ENCODE data around the gene ARPP19.
"Not testable (repeated sequence)": the region's sequence is repeated elsewhere in the genome, so short reads cannot be mapped to it uniquely, and the experiment has no call there.

ARPP19 gene, protein sequence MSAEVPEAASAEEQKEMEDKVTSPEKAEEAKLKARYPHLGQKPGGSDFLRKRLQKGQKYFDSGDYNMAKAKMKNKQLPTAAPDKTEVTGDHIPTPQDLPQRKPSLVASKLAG

GRCh38 chr15:52568601-52569585 is at the start of gene ARPP19:
ARPP19 (minus strand) TSS chr15:52569030; CDS start chr15:52568892, 138 bp downstream.
- DNase-seq (ENCODE audit: low read depth in 2 of 2): peak; percentile 69 to 72

- DNase-seq (ENCODE audit: low read depth in 2 of 2): no peak
Observed at GRCh38 chr15:52617026-52617425, 48.2 kb upstream of the ARPP19 start.

DNA sequence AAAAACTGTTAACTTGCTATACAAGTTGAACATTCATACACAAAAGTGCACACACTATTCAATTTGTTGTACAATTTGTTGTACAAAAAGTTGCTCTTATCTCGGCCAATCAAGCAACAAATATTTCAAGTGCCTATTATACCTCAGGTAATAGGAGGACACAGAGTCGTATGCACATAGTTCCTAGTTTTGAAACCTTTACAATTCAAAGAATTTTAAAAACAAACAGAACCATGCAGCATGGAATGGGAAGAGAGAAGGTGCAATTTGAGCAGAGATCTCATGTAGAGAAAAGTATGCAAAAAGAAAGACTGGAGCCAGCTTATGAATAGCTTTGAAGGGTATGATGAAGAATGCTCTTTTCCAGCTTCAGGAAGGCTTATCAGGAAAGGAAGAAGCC is 46.5 kb upstream of the ARPP19 start:
- DNase-seq (ENCODE audit: low read depth in 2 of 2): no peak

DNA sequence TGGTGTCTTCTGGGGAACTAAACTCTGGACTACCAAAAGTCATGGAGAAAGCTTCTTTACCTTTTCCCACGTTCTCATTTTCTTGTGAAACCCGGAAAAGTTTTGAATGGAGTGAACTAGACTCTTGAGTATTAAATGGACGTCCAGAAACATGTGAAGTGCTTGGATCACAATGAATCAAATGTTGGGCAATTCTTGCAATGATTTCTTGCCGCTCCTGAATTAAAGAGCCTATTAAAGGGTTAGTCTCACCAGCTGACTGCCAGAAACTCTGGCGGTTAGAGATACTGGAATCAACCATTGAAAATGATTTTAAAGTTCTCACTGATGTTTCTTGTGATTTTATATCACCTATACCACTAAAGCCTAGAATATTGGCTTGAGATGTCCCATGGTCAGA is 40.8 kb upstream of the ARPP19 start:
- no peak for DNase-seq (ENCODE audit: low read depth in 2 of 2)

GRCh38 chr15:52584414-52584813 is 15.6 kb upstream of the ARPP19 start:
- DNase-seq (ENCODE audit: low read depth in 2 of 2): no peak

GRCh38 chr15:52579852-52580251 is 11.0 kb upstream of the ARPP19 start:
- no peak for DNase-seq (ENCODE audit: low read depth in 2 of 2)

- no peak for DNase-seq (ENCODE audit: low read depth in 2 of 2)
Observed at GRCh38 chr15:52576692-52577091, 7.9 kb upstream of the ARPP19 start.

DNA sequence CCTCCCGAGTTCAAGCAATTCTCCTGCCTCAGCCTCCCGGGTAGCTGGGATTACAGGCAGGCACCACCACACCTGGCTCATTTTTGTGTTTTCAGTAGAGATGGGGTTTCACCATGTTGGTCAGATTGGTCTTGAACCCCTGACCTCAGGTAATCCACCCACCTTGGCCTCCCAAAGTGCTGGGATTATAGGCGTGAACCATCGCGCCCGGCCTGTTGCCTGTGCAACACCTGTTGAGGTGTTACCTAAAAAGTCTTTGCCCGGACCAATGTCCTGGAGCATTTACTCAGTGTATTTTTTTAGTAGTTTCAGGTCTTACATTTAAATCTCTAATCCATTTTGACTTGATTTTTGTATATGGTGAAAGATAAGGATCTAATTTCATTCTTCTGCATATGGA is 6.7 kb upstream of the ARPP19 start:
- not testable (repeated sequence) for DNase-seq (ENCODE audit: low read depth in 2 of 2)

GRCh38 chr15:52575072-52575471 is 6.2 kb upstream of the ARPP19 start:
- DNase-seq (ENCODE audit: low read depth in 2 of 2): no peak

- not testable (repeated sequence) for DNase-seq (ENCODE audit: low read depth in 2 of 2)
Observed at GRCh38 chr15:52574623-52575022, 5.8 kb upstream of the ARPP19 start.

DNA sequence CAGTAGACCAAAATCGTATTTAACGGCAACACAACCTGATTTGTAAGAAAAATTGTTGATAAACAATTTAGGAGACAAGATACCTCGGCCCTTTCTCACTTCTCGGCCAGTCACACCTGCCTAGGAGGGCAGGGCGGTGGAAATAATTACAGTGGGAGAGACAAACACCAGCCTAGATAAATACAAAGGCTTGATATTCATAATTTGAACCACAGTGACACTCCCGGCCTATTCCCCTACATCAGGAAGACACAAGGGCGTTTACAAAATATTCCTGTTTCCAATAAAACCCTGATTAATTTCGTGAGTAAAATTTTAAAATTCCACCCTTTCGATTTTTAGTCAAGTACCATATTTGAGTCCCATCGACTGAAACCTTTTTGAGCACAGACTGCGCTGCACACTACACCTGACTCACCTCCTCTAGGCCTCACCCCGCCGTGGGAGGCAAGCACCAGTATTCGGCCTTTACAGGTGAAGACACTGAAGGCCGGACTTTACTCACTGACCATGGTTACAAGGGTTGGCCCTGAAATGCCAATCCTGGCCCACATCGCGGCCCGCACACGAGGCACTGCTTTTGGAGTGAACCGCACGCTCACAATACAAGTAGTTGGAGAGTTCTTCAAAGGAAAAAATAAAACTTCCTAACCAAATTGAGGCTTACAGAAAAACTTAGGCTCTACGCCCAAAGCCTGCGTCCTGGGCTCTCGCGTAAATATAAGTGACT is 794 bp downstream of the ARPP19 start:
- DNase-seq (ENCODE audit: low read depth in 2 of 2): peak; percentile 23 to 41

GRCh38 chr15:52566889-52567288 is 1.9 kb downstream of the ARPP19 start:
- no peak for DNase-seq (ENCODE audit: low read depth in 2 of 2)

GRCh38 chr15:52565417-52566358 is 3.1 kb downstream of the ARPP19 start:
- not testable (repeated sequence) for DNase-seq (ENCODE audit: low read depth in 2 of 2)

DNA sequence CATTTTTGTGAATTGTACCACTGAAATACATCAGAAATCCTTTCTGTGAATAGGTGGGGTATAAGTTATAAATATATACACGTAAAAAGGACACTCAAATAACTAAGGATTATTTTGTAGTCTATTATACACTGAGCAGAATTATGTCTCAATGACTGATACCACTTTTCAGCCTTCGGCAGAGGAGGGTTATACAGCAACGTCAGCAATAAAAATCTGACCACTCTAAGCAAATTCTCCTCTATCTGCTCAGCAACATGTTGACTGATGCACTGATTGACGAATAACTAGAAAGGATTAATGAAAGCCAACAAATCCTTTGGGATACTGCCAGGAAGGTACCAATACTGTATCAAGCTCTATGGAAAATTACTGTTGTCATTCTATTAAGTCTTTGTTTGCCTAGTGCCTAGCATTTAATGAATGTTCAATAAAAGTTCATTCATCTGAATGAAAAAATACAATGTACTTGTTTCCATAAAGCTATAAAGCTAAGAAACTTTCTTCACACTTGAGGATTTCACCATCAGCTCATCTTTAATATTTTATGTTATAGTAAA is 5.2 kb downstream of the ARPP19 start:
- DNase-seq (ENCODE audit: low read depth in 2 of 2): no peak

- DNase-seq (ENCODE audit: low read depth in 2 of 2): peak in 1 of 2 donors; percentile 48
Observed at GRCh38 chr15:52559575-52559974, 9.3 kb downstream of the ARPP19 start.

DNA sequence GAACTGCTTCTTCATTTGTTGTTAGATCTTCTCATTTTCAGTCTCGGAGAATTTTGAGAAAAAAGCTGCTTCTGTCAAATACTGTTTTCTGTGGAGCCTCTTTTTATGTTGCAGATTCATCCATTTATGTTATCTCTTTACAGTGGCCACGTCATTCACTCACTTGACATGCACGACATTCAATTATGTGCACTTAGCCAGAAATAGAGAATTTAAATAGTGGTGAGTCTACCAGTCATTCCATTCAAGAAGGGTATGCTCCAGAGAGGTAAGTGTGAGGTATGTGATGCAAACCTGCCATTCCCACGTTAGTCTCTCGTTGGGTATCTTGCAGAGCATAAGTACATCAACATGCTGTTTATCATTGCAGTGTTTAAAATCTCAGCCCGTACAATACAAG is 9.8 kb downstream of the ARPP19 start:
- DNase-seq (ENCODE audit: low read depth in 2 of 2): no peak

DNA sequence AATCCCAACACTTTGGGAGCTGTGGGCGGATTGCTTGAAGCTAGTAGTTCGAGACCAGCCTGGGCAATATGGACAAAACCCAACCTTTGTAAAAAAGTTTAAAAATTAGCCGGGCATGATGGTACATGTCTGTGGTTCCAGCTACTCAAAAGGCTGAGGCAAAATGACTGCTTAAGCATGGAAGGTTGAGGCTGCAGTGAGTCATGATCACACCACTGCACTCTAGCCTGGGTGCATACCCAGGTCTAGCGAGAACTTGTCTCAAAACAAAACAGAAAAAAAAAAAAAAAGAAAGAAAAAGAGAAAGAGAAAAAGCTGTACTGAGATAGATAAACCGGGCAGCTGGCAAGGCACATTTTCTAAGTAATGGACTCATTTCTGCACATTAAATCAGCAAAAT is 10.6 kb downstream of the ARPP19 start:
- peak; percentile 30 to 40 for DNase-seq (ENCODE audit: low read depth in 2 of 2)

DNA sequence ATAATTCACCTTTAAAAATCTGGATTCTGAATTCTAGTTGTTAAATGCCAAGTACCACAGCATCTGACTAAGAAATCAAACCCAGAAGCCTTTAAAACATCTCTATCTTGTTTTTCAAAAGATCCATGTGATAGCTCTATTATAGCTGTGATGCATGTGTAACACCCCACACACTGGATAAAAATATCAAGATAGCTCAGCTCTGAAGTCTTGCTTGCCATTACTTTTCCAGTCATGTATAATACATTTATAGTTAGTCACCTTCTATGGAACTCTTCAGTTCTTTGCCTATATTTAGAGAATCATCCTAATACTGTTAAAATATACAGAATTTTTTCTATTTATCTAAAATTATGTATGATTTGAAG is 11.6 kb downstream of the ARPP19 start:
- no peak for DNase-seq (ENCODE audit: low read depth in 2 of 2)

DNA sequence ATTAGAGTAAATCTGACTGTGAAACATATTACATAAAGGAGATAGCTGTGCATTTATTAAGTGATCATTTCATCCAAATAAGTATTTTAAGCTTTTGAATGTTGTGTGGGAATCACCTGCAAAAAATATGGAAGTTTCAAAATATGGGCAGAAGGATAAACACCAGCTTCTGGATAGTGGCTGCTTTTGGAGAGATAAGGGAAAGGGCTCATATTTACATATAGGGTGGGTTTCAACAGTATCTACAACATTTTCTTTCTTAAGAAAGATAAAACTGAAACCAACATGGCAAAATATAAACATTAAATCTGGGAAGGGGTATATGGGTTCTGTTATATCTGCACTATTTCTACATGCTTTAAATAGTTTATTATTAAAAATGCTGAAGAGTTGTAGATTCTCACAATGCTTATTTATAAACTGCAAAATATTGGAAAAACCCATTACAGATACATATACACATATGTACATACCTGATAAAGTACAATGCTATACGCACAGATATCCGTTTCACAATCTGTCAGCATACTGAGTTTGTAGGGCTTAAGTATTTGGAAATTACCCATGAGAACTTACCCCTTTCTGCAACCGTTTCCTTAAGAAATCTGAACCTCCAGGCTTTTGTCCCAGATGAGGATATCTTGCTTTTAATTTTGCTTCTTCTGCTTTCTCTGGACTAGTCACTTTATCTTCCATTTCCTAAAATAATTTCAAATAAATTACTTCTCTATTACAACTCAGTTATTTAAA is 12.1 kb downstream of the ARPP19 start:
- DNase-seq (ENCODE audit: low read depth in 2 of 2): no peak

DNA sequence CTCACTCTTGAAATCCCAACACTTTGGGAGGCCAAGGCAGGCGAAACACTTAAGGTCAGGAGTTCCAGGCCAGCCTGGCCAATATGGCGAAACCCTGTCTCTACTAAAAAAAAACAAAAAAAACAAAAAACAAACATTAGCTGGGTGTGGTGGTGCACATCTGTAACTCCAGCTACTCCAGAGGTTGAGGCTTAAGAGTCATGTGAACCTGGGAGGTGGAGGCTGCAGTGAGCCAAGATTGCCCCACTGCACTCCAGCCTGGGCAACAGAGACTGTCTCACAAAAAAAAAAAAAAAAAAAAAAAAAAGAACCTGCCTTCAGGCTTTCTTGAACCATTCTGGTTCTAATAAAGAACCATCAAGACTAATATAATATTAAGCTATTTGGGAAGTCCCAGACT is 16.5 kb downstream of the ARPP19 start:
- DNase-seq (ENCODE audit: low read depth in 2 of 2): no peak
